Suprapubic skin (tissue), 3 donors: ENCODE measurements around the gene C2orf68.

ENCODE experiments used
- CTCF ChIP-seq, 2 donors: fragments of 200-600 bp in 1 of 2; fragments of 450-650 bp in 1 of 2; sonication (generic) in 1 of 2; IDR thresholded peaks; one replicate each; pipeline ENCODE4 v1.5.1; 2016 to 2019; ENCODE audit warnings: antibody characterized with exemption in 2 of 2, mild to moderate bottlenecking in 1 of 2, moderate library complexity in 1 of 2
- EP300 ChIP-seq: sonication (generic); formaldehyde crosslinking; IDR thresholded peaks from one replicate; pipeline ENCODE4 v1.6.1; 2017; ENCODE audit warnings: antibody characterized with exemption
- POLR2A ChIP-seq, 2 donors: fragments of 450-650 bp; IDR thresholded peaks; one replicate each; pipeline ENCODE4 v1.6.1; 2017; ENCODE audit warnings: antibody characterized with exemption in 2 of 2, mild to moderate bottlenecking in 2 of 2, moderate library complexity in 2 of 2

GRCh38 chr2:85590950-85591349 is 20.9 kb downstream of the C2orf68 start:
- TF ChIP-seq CTCF (IDR thresholded peaks at IDR 0.05) (no peak), POLR2A (IDR thresholded peaks at IDR 0.05) (no peak), EP300 (no peak)
